GM12801 (cell line): ENCODE data around the gene MYO10.

ENCODE experiments used
- TF ChIP-seq, protein P1 (sequence below): IDR thresholded peaks from one replicate; pipeline ENCODE4 v1.5.1; 2011; ENCODE audit warnings: control low read depth; ENCODE audit not compliant: insufficient read length; ENCODE audit errors: extremely low read depth

Gene MYO10

DNA sequence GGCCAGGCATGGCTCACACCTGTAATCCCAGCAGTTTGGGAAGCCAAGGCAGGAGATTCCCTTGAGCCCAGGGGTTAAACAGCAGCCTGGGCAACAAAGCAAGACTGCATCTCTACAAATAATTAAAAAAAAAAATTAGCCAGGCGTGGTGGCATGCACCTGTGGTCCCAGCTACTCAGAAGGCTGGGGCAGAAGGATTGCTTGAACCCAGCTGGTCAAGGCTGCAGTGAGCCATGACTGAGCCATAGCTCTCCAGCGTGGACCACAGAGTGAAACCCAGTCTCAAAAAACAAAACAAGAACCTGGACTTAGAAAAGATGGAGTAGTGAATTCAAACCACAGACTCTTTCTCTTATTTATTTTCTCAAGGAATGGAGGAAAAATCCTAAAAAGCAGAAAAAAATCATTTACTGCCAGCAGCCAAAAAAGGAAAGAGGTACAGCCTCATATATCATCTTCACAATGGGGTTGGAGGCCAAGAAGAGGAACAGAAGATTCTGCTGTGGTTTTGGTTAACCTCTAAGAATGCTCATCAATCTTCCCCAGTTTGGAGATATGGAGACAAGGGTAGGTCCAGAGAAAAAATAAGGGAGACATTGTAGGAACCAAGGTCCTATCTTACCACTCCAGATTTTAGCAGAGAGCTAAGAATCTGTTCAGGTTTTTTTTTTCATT, 40.0 kb upstream of the MYO10 start:
- TF ChIP-seq, protein P1, sequence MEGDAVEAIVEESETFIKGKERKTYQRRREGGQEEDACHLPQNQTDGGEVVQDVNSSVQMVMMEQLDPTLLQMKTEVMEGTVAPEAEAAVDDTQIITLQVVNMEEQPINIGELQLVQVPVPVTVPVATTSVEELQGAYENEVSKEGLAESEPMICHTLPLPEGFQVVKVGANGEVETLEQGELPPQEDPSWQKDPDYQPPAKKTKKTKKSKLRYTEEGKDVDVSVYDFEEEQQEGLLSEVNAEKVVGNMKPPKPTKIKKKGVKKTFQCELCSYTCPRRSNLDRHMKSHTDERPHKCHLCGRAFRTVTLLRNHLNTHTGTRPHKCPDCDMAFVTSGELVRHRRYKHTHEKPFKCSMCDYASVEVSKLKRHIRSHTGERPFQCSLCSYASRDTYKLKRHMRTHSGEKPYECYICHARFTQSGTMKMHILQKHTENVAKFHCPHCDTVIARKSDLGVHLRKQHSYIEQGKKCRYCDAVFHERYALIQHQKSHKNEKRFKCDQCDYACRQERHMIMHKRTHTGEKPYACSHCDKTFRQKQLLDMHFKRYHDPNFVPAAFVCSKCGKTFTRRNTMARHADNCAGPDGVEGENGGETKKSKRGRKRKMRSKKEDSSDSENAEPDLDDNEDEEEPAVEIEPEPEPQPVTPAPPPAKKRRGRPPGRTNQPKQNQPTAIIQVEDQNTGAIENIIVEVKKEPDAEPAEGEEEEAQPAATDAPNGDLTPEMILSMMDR: no peak

DNA sequence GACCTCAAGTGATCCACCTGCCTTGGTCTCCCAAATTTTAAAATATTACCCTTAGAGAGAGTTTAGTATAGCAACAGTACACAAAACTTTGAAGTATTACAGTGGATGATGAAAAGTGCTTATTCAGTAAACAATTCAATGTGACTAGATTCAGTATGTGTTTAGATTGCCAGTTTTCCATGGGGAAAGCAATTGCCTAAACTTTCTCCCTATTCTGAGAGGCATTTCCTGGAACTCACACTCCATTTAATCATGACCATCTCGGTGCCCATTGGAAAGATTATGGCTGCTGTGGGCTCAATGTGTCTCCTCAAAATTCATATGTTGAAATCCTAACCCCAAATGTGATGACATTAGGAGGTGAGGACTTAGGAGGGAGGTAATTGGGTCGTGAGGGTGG, 38.9 kb upstream of the MYO10 start:
- TF ChIP-seq, protein P1: no peak

DNA sequence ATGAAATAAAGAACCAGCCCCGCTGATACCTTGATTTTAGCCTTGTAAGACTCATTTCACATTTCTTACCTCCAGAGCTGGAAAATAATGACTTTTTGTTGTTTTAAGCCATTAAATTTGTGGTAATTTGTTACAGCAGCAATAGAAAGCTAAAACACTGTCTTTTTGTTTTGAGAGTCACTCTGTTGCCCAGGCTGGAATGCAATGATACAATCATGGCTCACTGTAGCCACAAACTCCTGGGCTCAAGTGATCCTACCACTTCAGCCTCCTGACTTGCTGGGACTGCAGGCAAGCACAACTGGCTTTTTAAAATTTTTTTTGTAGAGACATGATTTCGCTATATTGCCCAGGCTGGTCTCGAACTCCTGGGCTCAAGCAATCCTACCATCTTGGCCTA, 34.7 kb upstream of the MYO10 start:
- TF ChIP-seq, protein P1: no peak

DNA sequence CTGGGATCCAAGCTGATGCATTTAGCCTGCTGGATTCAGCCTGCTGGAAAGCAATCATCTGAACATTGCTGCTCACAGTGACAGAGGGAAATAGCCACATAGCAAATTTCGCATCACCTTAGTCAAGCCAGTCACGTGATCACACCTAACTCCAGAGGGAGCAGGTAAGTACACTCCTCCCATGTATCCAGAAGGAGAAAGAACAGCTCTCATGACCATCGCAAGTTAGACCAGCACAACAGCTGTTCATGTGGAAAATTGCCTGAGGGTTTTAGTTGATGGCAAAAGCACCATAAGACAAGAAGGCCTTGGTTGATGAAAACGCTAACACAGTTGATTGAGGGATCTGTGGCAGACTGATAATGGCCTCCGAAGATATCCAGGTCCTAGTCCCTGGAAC, 34.2 kb upstream of the MYO10 start:
- TF ChIP-seq, protein P1: no peak

DNA sequence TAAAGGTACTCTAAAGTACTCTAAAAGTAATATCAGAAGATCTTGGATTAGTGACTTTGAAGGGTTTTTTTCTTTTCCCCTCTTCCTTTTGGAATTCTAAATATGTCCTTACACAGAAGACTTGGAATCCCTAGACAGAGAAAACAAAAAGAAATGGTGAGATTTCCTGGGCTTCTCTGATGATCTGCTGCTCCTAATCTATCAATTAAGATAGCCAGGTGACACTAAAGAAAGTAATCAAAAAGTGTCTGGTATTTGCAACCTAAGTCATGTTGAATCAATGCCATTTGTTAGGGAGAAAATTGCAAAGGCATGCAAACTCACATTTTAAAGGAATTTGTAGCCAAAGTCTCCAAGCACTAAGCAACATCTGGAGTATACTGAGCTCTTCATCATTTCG, 29.5 kb upstream of the MYO10 start:
- TF ChIP-seq, protein P1: no peak

DNA sequence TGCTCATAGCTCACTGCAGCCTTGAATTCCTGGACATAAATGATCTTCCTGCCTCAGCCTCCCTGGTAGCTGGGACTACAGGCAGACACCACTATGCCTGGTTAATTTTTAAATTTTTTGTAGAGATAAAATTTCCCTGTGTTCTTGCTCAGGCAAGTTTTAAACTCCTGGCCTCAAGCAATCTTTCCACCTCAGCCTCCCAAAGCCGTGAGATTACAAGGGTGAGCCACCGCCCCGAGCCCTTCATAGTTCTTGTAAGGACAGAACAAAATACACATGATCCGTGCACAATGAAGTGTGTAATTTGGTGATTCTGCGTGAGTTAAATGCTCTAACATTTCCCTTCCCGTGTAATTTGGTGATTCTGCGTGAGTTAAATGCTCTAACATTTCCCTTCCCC, 27.7 kb upstream of the MYO10 start:
- TF ChIP-seq, protein P1: no peak

DNA sequence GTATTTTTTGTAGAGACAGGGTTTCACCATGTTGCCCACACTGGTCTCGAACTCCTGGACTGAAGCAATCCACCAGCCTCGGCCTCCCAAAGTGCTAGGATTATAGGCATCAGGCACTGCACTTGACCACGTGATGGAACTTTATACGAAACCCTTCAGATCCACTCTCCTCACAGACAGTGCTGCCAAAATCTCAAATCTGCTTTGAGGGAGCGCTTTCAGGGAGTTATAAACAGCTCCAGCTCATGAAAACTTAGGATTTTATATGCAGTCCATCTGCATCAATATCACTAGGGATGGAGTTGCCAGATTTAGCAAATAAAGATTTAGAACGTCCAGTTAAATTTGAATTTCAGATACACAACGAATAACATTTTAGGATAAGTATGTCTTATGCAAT, 25.0 kb upstream of the MYO10 start:
- TF ChIP-seq, protein P1: no peak
